NCI-H1417 treated with DMSO at 0.1 percent for 48 hours (cell line): ENCODE data around the gene FUT6.
"Not testable (repeated sequence)": the region's sequence is repeated elsewhere in the genome, so short reads cannot be mapped to it uniquely, and the experiment has no call there.

ENCODE experiments used
- DNase-seq: peaks from one replicate; lab custom pipeline; 2025; lab: John Stamatoyannopoulos, UW

Gene FUT6

GRCh38 chr19:5857203-5858081 is 17.9 kb upstream of the FUT6 start:
- no peak for DNase-seq

GRCh38 chr19:5855151-5855550 is 15.6 kb upstream of the FUT6 start:
- not testable (repeated sequence) for DNase-seq

GRCh38 chr19:5854121-5854520 is 14.6 kb upstream of the FUT6 start:
- DNase-seq: not testable (repeated sequence)

GRCh38 chr19:5851302-5851701 is 11.8 kb upstream of the FUT6 start, which contains the start of gene FUT3:
Gene FUT3, minus strand, starts transcription at chr19:5851449.
- no peak for DNase-seq

- DNase-seq: no peak
These were observed 11.3 kb upstream of the FUT6 start for GRCh38 chr19:5850743-5851293.

- DNase-seq: no peak
These were observed 10.7 kb upstream of the FUT6 start for GRCh38 chr19:5850189-5850588.

GRCh38 chr19:5848621-5849020 is 9.1 kb upstream of the FUT6 start:
- DNase-seq: not testable (repeated sequence)

- DNase-seq: not testable (repeated sequence)
These were observed 8.3 kb upstream of the FUT6 start for GRCh38 chr19:5847846-5848245.

- no peak for DNase-seq
These were observed 5.2 kb upstream of the FUT6 start for GRCh38 chr19:5844456-5845433.

- no peak for DNase-seq
These were observed 3.9 kb upstream of the FUT6 start for GRCh38 chr19:5843295-5843927.

- not testable (repeated sequence) for DNase-seq
These were observed 2.2 kb upstream of the FUT6 start for GRCh38 chr19:5841735-5842111.

GRCh38 chr19:5838353-5839064 is 993 bp downstream of the FUT6 start:
- no peak for DNase-seq

GRCh38 chr19:5837761-5838352 is 1.6 kb downstream of the FUT6 start:
- DNase-seq: no peak

- no peak for DNase-seq
These were observed 6.8 kb downstream of the FUT6 start for GRCh38 chr19:5832527-5833216.

- DNase-seq: no peak
These were observed 7.4 kb downstream of the FUT6 start for GRCh38 chr19:5832061-5832460.

GRCh38 chr19:5831159-5831558 is 8.3 kb downstream of the FUT6 start:
- no peak for DNase-seq

GRCh38 chr19:5829567-5830310 is 9.8 kb downstream of the FUT6 start:
- DNase-seq: no peak

GRCh38 chr19:5828661-5829566 is 10.6 kb downstream of the FUT6 start:
- DNase-seq: no peak
